OCI-LY1 (cell line): ENCODE measurements around the gene CTIF.

Source experiments
- H2AFZ ChIP-seq: fragments of 200-600 bp; sonication (generic), shearing (Covaris generic); 2 replicates; pipeline ENCODE4 v1.6.0; 2014; ENCODE audit warnings: antibody characterized with exemption, mild to moderate bottlenecking, low read length
- H3F3A ChIP-seq: fragments of 200-600 bp; sonication (generic), shearing (Covaris generic); 2 replicates; pipeline ENCODE4 v1.6.0; 2014; ENCODE audit warnings: mild to moderate bottlenecking, antibody characterized with exemption, low read length, moderate library complexity; ENCODE audit not compliant: insufficient read depth
- H3K27ac ChIP-seq: fragments of 200-600 bp; sonication (generic); 2 replicates; pipeline ENCODE4 v1.5.1; 2014; ENCODE audit warnings: low read length, mixed run types, mild to moderate bottlenecking, low read depth; ENCODE audit not compliant: poor library complexity, severe bottlenecking
- H3K27me3 ChIP-seq: fragments of 200-600 bp; sonication (generic); 2 replicates; pipeline ENCODE4 v1.6.0; 2014; ENCODE audit warnings: antibody characterized with exemption, mild to moderate bottlenecking, low read length, moderate library complexity; ENCODE audit not compliant: insufficient read depth
- H3K36me3 ChIP-seq: fragments of 200-600 bp; sonication (generic); 2 replicates; pipeline ENCODE4 v1.6.1; 2014; ENCODE audit warnings: mild to moderate bottlenecking, antibody characterized with exemption, low read length, moderate library complexity, mixed read lengths; ENCODE audit not compliant: insufficient read depth
- H3K4me1 ChIP-seq: fragments of 200-600 bp; sonication (generic); 2 replicates; pipeline ENCODE4 v1.5.1; 2014; ENCODE audit warnings: mild to moderate bottlenecking, low read length, moderate library complexity; ENCODE audit not compliant: insufficient read depth, severe bottlenecking
- H3K4me2 ChIP-seq: fragments of 200-600 bp; sonication (generic), shearing (Covaris generic); 2 replicates; pipeline ENCODE4 v1.6.1; 2014; ENCODE audit warnings: low read length
- H3K4me3 ChIP-seq: fragments of 200-600 bp; sonication (generic); 2 replicates; pipeline ENCODE4 v1.5.1; 2014; ENCODE audit warnings: low read length, low read depth, mild to moderate bottlenecking, mixed read lengths; ENCODE audit not compliant: poor library complexity, severe bottlenecking
- H3K79me2 ChIP-seq: fragments of 200-600 bp; shearing (Covaris generic); 2 replicates; pipeline ENCODE4 v1.6.1; 2016; ENCODE audit warnings: mixed run types, low read length, mixed read lengths; ENCODE audit not compliant: insufficient read depth
- H3K9ac ChIP-seq: fragments of 200-600 bp; sonication (generic), shearing (Covaris generic); 2 replicates; pipeline ENCODE4 v1.6.1; 2014; ENCODE audit warnings: mild to moderate bottlenecking, low read length, mixed read lengths
- H3K9me2 ChIP-seq: fragments of 200-600 bp; sonication (generic), shearing (Covaris generic); 2 replicates; pipeline ENCODE4 v1.6.1; 2014; ENCODE audit warnings: low read depth, mild to moderate bottlenecking, low read length, mixed read lengths
- H3K9me3 ChIP-seq: fragments of 200-600 bp; shearing (Covaris generic); 2 replicates; pipeline ENCODE4 v1.6.1; 2014; ENCODE audit warnings: low read length, mixed read lengths
- H4K20me1 ChIP-seq: fragments of 200-600 bp; sonication (generic), shearing (Covaris generic); 2 replicates; pipeline ENCODE4 v1.6.0; 2016; ENCODE audit warnings: mild to moderate bottlenecking, low read length; ENCODE audit not compliant: insufficient read depth
- CTCF ChIP-seq: fragments of 200-600 bp; sonication (generic), shearing (Covaris generic); IDR thresholded peaks from 2 replicates; pipeline ENCODE4 v1.5.1; 2017; ENCODE audit warnings: mild to moderate bottlenecking, antibody characterized with exemption, low read length, moderate library complexity, mixed read lengths
- EZH2 ChIP-seq: fragments of 200-600 bp; sonication (generic), shearing (Covaris generic); IDR thresholded peaks from 2 replicates; pipeline ENCODE4 v1.8.0; 2017; ENCODE audit warnings: borderline replicate concordance, mixed run types, mild to moderate bottlenecking, antibody characterized with exemption, low read length, moderate library complexity, mixed read lengths

The CTIF gene

GRCh38 chr18:48662011-48662661 is 123.3 kb downstream of the CTIF start:
- H3K27me3 ChIP-seq = peaks cover 6% of the 10 kb centered on the region; the same call in 1 of the 2 replicates
- H3K36me3 ChIP-seq = no peaks in the 10 kb centered on the region
- H3K9ac ChIP-seq = no peak overlapping the region
- no peaks in the 10 kb centered on the region for H3F3A ChIP-seq
- TF ChIP-seq CTCF (no peak), EZH2 (no peak)
- H3K4me1 ChIP-seq = no peaks in the 10 kb centered on the region
- no peak overlapping the region for H3K27ac ChIP-seq
- H3K79me2 ChIP-seq = no peaks in the 10 kb centered on the region
- H3K9me3 ChIP-seq = 0 out of 2 replicates have a peak, but pooled peaks cover 3% of the 10 kb centered on the region
- no peak overlapping the region for H2AFZ ChIP-seq
- no peak overlapping the region for H3K4me2 ChIP-seq
- no peaks in the 10 kb centered on the region for H4K20me1 ChIP-seq
- H3K9me2 ChIP-seq = no peaks in the 10 kb centered on the region
- no peak overlapping the region for H3K4me3 ChIP-seq

- Histone ChIP-seq H4K20me1 (no peaks in the 10 kb centered on the region), H3K9me3 (0 out of 2 replicates have a peak, but pooled peaks cover 3% of the 10 kb centered on the region), H3K79me2 (no peaks in the 10 kb centered on the region), H3K4me2 (no peak overlapping the region), H2AFZ (no peak overlapping the region), H3F3A (no peaks in the 10 kb centered on the region), H3K4me3 (no peak overlapping the region), H3K27ac (no peak overlapping the region), H3K9ac (no peak overlapping the region), H3K36me3 (no peaks in the 10 kb centered on the region), H3K4me1 (no peaks in the 10 kb centered on the region), H3K27me3 (peaks cover 6% of the 10 kb centered on the region; the same call in 1 of the 2 replicates), H3K9me2 (no peaks in the 10 kb centered on the region)
- TF ChIP-seq CTCF (no peak), EZH2 (no peak)
Observed at GRCh38 chr18:48663096-48663930, 124.5 kb downstream of the CTIF start.

- no peaks in the 10 kb centered on the region for H3K79me2 ChIP-seq
- H3K9ac ChIP-seq = no peak overlapping the region
- no peak overlapping the region for H3K4me3 ChIP-seq
- H2AFZ ChIP-seq = no peak overlapping the region
- no peak overlapping the region for H3K27ac ChIP-seq
- H3K9me2 ChIP-seq = no peaks in the 10 kb centered on the region
- H3K4me2 ChIP-seq = no peak overlapping the region
- H3F3A ChIP-seq = no peaks in the 10 kb centered on the region
- TF ChIP-seq EZH2 (no peak), CTCF (peak; percentile 78)
- H3K4me1 ChIP-seq = no peaks in the 10 kb centered on the region
- H4K20me1 ChIP-seq = no peaks in the 10 kb centered on the region
- no peaks in the 10 kb centered on the region for H3K36me3 ChIP-seq
- H3K9me3 ChIP-seq = 0 out of 2 replicates have a peak, but pooled peaks cover 3% of the 10 kb centered on the region
- H3K27me3 ChIP-seq = peaks cover 6% of the 10 kb centered on the region; the same call in 1 of the 2 replicates
Observed at GRCh38 chr18:48663931-48664847, 125.4 kb downstream of the CTIF start.
